Pancreas (tissue), 10 donors: ENCODE results near the gene ACSF3. TPM values are rescaled to one million over a fixed set of nuclear protein-coding genes. Genes with fewer than 3 reads are reported as not detected.

Source experiments
- ATAC-seq, 4 donors: fragments of 200-7000 bp; cut with Tn5 transposase; one replicate each; pipeline versions ENCODE4 v1.8.0 to v1.9.1; 2020; ENCODE audit warnings: mild to moderate bottlenecking in 4 of 4, moderate library complexity in 4 of 4
- DNase-seq, 6 donors: peaks; one replicate each; pipeline ENCODE4 v3.0.0-alpha.2; 2020
- FAIRE-seq: peaks from 2 replicates; lab custom pipeline; 2012; peaks lifted over from hg19 to GRCh38; lab: Jason Lieb, UNC
- H3K27ac ChIP-seq, 4 donors: fragments of 200-600 bp; sonication (generic); 1 replicate in 3 of 4; 2 replicates in 1 of 4; pipeline versions ENCODE4 v1.5.0 to v1.8.0; 2020
- H3K27me3 ChIP-seq, 4 donors: fragments of 200-600 bp; one replicate each; pipeline ENCODE4 v1.8.0; 2021
- H3K36me3 ChIP-seq, 3 donors: fragments of 200-600 bp; sonication (generic) in 1 of 3; one replicate each; pipeline versions ENCODE4 v1.5.0 to v1.8.0; 2020 to 2021
- H3K4me1 ChIP-seq, 3 donors: fragments of 200-600 bp; one replicate each; pipeline ENCODE4 v1.8.0; 2021
- H3K4me3 ChIP-seq, 4 donors: fragments of 200-600 bp; sonication (generic) in 2 of 4; one replicate each; pipeline versions ENCODE4 v1.5.0 to v1.8.0; 2020 to 2021
- H3K9me3 ChIP-seq, 4 donors: fragments of 200-600 bp; one replicate each; pipeline ENCODE4 v1.8.0; 2021
- CTCF ChIP-seq, 4 donors: fragments of 200-600 bp; sonication (generic) in 3 of 4; IDR thresholded peaks; one replicate each; pipeline versions ENCODE4 v1.5.0 to v1.8.0; 2021; ENCODE audit warnings: antibody characterized with exemption in 4 of 4
- WGBS, 2 donors: extraction: QIAGEN DNeasy Blood & Tissue Kit; methylation state at CpG; one replicate each; pipeline ENCODE4 v1.1.7; 2013; 5-methylcytosine and 5-hydroxymethylcytosine counted together
- intact Hi-C, 3 donors: fragments of 100-400 bp; cut with DNase I; formaldehyde crosslinking; loops; one replicate each; pipeline versions ENCODE4 v1.11.1 to v1.14.2; 2022
- polyA plus RNA-seq, 2 donors: library from polyadenylated mRNA; stranded (reverse); fragments of 200-250 nt; gene quantifications; one replicate each; pipeline ENCODE4 v1.2.3, GENCODE V29; 2013
- total RNA-seq, 6 donors: library from RNA; stranded (reverse); fragmentation: NEBNext Ultra II Directional in 4 of 6; extraction: Animal tissue kit (Norgen Biotek cat#: 25700) in 4 of 6; gene quantifications; one replicate each; pipeline versions ENCODE4 v1.2.1 to v1.2.4, GENCODE V29; 2021 to 2023
- donor health status: healthy with polysubstance abuse.
- donor health status: DM: no; HTN: no; CAD: no; lungs with moderate emphysema.
- donor health status: DM: no; HTN: no; CAD: no.
- donor health status: control.
- donor health status: control.
- donor health status: Bipolar disorder and iron deficiency.
- donor health status: DM: yes; HTN: yes; CAD: no.
- donor health status: DM: no; HTN: no; CAD: no.
- donor health status: DM: no; HTN: no; CAD: no.
- donor health status: DM: yes; HTN: yes; CAD: no.

ACSF3 gene
- total and polyA plus RNA-seq, 8 donors = 17.3 to 36.9 (median 20.8) TPM

GRCh38 chr16:89095491-89095951, 1.9 kb downstream of the ACSF3 start:
- DNase-seq (peak in 1 of 6 donors; percentile 15), FAIRE-seq (no peak), ATAC-seq (no peak)
- Histone ChIP-seq H3K27ac (no peak overlapping the region), H3K9me3 (no peaks in the 10 kb centered on the region), H3K4me3 (no peak overlapping the region), H3K27me3 (no peaks in the 10 kb centered on the region), H3K36me3 (no peaks in the 10 kb centered on the region), H3K4me1 (peaks cover 0 to 13% (median 13%) of the 10 kb centered on the region in 3 donors)
- intact Hi-C loops = no loop called here
- WGBS, 2 donors = 73 to 74% methylated on average over 21 of the region's 21 CpGs
- TF ChIP-seq CTCF (IDR thresholded peaks at IDR 0.05) = no peak

DNA sequence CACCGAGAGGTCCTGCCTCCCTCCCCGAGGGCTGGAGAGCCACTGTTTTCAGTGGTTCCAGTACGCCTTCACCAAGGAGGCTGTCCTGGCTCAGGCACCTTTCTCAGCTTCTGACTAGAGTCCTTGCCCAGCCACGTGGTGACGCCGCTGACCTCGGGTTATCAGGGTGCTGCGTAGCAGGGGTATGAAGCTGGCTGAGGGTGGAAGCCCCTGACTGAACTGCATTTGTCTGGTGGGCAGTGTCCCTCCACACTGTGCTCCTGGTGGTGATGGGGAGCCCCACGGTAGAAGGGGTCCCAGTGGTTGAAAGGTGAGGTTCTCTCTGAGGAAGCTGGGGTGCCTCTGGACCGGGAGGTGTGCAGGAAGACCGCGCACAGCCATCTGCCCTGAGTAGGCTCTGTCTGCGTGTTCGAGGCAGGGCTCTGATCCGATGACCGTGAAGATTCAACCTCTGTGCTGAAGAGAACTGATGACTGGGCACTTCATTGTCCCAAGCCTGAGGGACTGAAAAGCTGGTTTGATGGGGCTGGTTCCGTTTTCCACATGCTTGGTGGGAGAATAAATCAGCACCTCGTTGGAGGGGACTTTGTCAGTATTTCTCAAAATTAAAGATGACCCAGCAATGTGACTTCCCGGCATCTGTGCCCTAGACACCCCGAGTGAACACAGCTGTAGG, 2.5 kb downstream of the ACSF3 start:
- Histone ChIP-seq H3K27me3 (no peaks in the 10 kb centered on the region), H3K27ac (no peak overlapping the region), H3K4me1 (peaks cover 0 to 13% (median 13%) of the 10 kb centered on the region in 3 donors), H3K9me3 (no peaks in the 10 kb centered on the region), H3K36me3 (no peaks in the 10 kb centered on the region), H3K4me3 (no peak overlapping the region)
- intact Hi-C loops = no loop called here
- WGBS, 2 donors = 84 to 90% methylated on average over 20 of the region's 20 CpGs
- no peak for TF ChIP-seq CTCF (IDR thresholded peaks at IDR 0.05)
- DNase-seq (peak in 1 of 6 donors; percentile 54), FAIRE-seq (no peak), ATAC-seq (no peak)

DNA sequence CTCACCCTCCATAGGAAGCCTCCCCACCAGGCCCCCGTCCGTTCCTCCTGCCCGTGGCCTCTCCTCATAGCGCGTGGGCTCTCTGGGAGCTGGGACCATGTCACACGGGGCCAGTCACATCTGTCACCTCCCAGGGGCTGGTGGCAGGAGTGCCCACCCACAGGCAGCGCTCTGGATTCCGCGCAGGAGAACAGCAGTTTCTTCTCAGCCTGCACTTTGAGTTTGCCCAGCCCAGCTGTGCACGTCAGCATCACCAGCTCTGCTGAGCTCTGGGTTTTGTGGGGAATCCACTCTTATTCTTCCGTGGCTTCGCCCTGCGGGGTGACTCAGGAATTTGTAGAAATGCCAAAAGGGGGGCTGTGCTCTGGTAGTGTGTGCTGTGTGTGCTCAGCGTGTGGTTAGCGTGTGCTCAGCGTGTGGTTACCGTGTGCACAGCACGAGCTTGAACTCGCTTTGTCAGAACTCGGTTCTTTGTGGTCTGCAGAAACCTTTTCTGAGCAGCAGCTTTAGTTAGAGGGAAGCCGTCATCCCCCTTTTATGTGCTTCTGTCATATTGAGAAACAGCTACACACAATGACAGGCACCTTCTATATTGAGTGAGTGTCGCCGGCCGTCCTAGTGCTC, 3.2 kb downstream of the ACSF3 start:
- DNase-seq (peak in 1 of 6 donors; percentile 58), FAIRE-seq (no peak), ATAC-seq (no peak)
- no peaks in the 10 kb centered on the region for H3K27me3 ChIP-seq
- H3K9me3 ChIP-seq = no peaks in the 10 kb centered on the region
- intact Hi-C loops = no loop called here
- no peak for TF ChIP-seq CTCF (IDR thresholded peaks at IDR 0.05)
- 85 to 92% methylated on average over 24 of the region's 24 CpGs for WGBS, 2 donors
- H3K4me3 ChIP-seq = no peak overlapping the region
- H3K4me1 ChIP-seq = peaks cover 0 to 13% (median 13%) of the 10 kb centered on the region in 3 donors
- H3K36me3 ChIP-seq = peaks cover 0 to 4% (median under 1%) of the 10 kb centered on the region in 3 donors
- no peak overlapping the region for H3K27ac ChIP-seq

DNA sequence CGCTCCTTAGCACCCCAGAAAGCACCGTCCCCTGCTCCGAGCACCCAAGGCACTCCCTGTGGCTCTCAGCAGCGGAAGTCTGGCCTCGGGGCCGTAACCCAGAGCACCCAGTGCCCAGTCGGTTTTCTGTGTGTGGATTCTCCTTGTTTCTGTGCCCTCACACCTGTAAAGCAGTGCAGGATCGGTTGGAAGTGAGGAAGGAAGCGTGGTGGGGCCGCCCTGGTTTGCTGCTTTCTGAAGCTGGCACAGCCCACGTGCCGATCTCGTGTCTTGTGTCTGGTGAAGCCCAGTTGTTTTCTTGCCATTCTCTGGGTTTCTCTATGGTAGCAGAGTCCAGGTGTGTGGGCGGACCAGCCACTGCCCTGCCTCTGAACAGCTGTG, 3.7 kb downstream of the ACSF3 start:
- FAIRE-seq (no peak), DNase-seq (peak in 1 of 6 donors; percentile 60), ATAC-seq (no peak)
- Histone ChIP-seq H3K36me3 (peaks cover 0 to 6% (median 4%) of the 10 kb centered on the region in 3 donors), H3K4me3 (no peak overlapping the region), H3K4me1 (peaks cover 0 to 13% (median 13%) of the 10 kb centered on the region in 3 donors), H3K9me3 (no peaks in the 10 kb centered on the region), H3K27me3 (no peaks in the 10 kb centered on the region), H3K27ac (no peak overlapping the region)
- no peak for TF ChIP-seq CTCF (IDR thresholded peaks at IDR 0.05)
- WGBS, 2 donors = 88% methylated on average over 14 of the region's 14 CpGs
- intact Hi-C loops = no loop called here
